Measurements from ENCODE around the gene ZNF331.

DNA sequence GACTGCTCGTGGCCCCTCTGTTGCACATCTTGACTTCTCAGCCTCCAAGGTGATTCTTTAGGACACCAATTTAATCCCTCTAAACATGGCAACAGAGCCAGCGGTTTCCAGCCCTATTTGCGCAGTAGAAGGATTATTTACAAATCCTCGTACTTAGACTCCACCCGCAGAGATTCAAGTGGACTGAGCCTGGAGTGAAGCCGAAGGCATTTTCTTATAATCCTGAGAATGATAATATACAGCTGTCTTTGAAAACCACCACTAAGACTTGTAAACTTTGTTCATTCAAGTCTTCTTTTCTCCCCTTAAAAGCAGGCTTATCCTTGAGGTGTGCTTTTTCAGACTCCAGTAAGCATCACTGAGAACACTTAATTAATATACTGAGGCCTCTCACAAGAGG lies 89.0 kb downstream of the ZNF331 start:
- TF ChIP-seq, protein P1, sequence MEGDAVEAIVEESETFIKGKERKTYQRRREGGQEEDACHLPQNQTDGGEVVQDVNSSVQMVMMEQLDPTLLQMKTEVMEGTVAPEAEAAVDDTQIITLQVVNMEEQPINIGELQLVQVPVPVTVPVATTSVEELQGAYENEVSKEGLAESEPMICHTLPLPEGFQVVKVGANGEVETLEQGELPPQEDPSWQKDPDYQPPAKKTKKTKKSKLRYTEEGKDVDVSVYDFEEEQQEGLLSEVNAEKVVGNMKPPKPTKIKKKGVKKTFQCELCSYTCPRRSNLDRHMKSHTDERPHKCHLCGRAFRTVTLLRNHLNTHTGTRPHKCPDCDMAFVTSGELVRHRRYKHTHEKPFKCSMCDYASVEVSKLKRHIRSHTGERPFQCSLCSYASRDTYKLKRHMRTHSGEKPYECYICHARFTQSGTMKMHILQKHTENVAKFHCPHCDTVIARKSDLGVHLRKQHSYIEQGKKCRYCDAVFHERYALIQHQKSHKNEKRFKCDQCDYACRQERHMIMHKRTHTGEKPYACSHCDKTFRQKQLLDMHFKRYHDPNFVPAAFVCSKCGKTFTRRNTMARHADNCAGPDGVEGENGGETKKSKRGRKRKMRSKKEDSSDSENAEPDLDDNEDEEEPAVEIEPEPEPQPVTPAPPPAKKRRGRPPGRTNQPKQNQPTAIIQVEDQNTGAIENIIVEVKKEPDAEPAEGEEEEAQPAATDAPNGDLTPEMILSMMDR (IDR thresholded peaks at IDR 0.05): no peak
- TF ChIP-seq POLR2AphosphoS5 (IDR thresholded peaks at IDR 0.05): no peak
